ENCODE data around the gene IRF2. TPM values are rescaled to one million over a fixed set of nuclear protein-coding genes. Genes with fewer than 3 reads are reported as not detected.

Gene IRF2
- 10 to 100 TPM; 35.3 to 68.0 TPM for total RNA-seq

GRCh38 chr4:184474263-184475095, at the start of gene IRF2:
IRF2 (minus strand) TSS chr4:184474550; CDS start chr4:184429064, 45,486 bp downstream.
- H3K27me3 ChIP-seq (replicated peaks; ENCODE audit: insufficient read depth) = no peaks in the 10 kb centered on the region

GRCh38 chr4:184515606-184516005, 41.3 kb upstream of the IRF2 start:
- no peaks in the 10 kb centered on the region for H3K27me3 ChIP-seq (replicated peaks; ENCODE audit: insufficient read depth)
- no peak for DNase-seq (ENCODE audit: low spot score)
- H3K4me1 ChIP-seq (ENCODE audit: control insufficient read depth in 1 of 2, low read depth in 2 of 2) = peaks cover 0 to 9% of the 10 kb centered on the region in 2 donors
- no peaks in the 10 kb centered on the region for H3K36me3 ChIP-seq
- H3K27ac ChIP-seq = no peak overlapping the region
- no peak for TF ChIP-seq CTCF (IDR thresholded peaks at IDR 0.05)
- no peak overlapping the region for H3K4me3 ChIP-seq
- no peaks in the 10 kb centered on the region for H3K9me3 ChIP-seq
- ATAC-seq (ENCODE audit: insufficient number of reproducible peaks, low FRiP score, low read depth) = no peak

More at GRCh38 chr4:184474263-184475095, at the start of gene IRF2:
- TF ChIP-seq CTCF (IDR thresholded peaks at IDR 0.05) = no peak
- Histone ChIP-seq H3K27ac (peak within 1 kb of the TSS; percentile 96 to 97), H3K4me1 (ENCODE audit: control insufficient read depth in 1 of 2, low read depth in 2 of 2) (peaks cover 26 to 48% of the 10 kb centered on the region in 2 donors), H3K4me3 (peak within 1 kb of the TSS; percentile 98), H3K9me3 (no peaks in the 10 kb centered on the region), H3K36me3 (no peaks in the 10 kb centered on the region)
- peak; percentile 83 for ATAC-seq (ENCODE audit: insufficient number of reproducible peaks, low FRiP score, low read depth)
- DNase-seq (ENCODE audit: low spot score) = peak; percentile 92

GRCh38 chr4:184514121-184514988, 40.0 kb upstream of the IRF2 start:
- H3K36me3 ChIP-seq = no peaks in the 10 kb centered on the region
- H3K9me3 ChIP-seq = no peaks in the 10 kb centered on the region
- DNase-seq (ENCODE audit: low spot score) (no peak), ATAC-seq (ENCODE audit: insufficient number of reproducible peaks, low FRiP score, low read depth) (peak; percentile 74)
- H3K4me3 ChIP-seq = peak overlapping the region; percentile 38
- H3K27me3 ChIP-seq (replicated peaks; ENCODE audit: insufficient read depth) = no peaks in the 10 kb centered on the region
- H3K27ac ChIP-seq = peak overlapping the region in 1 of 2 donors; percentile 38
- peaks cover 0 to 9% of the 10 kb centered on the region in 2 donors for H3K4me1 ChIP-seq (ENCODE audit: control insufficient read depth in 1 of 2, low read depth in 2 of 2)
- TF ChIP-seq CTCF (IDR thresholded peaks at IDR 0.05) = no peak

GRCh38 chr4:184513802-184514120, 39.4 kb upstream of the IRF2 start:
- TF ChIP-seq CTCF (IDR thresholded peaks at IDR 0.05) = no peak
- no peak for ATAC-seq (ENCODE audit: insufficient number of reproducible peaks, low FRiP score, low read depth)
- no peaks in the 10 kb centered on the region for H3K27me3 ChIP-seq (replicated peaks; ENCODE audit: insufficient read depth)
- H3K4me3 ChIP-seq = peak overlapping the region; percentile 38
- no peak for DNase-seq (ENCODE audit: low spot score)
- no peaks in the 10 kb centered on the region for H3K36me3 ChIP-seq
- H3K4me1 ChIP-seq (ENCODE audit: control insufficient read depth in 1 of 2, low read depth in 2 of 2) = peaks cover 0 to 9% of the 10 kb centered on the region in 2 donors
- H3K27ac ChIP-seq = peak overlapping the region in 1 of 2 donors; percentile 38
- no peaks in the 10 kb centered on the region for H3K9me3 ChIP-seq

GRCh38 chr4:184511156-184511555, 36.8 kb upstream of the IRF2 start:
- Histone ChIP-seq H3K27ac (no peak overlapping the region), H3K36me3 (no peaks in the 10 kb centered on the region), H3K4me3 (no peak overlapping the region), H3K27me3 (replicated peaks; ENCODE audit: insufficient read depth) (no peaks in the 10 kb centered on the region), H3K9me3 (no peaks in the 10 kb centered on the region), H3K4me1 (ENCODE audit: control insufficient read depth in 1 of 2, low read depth in 2 of 2) (peaks cover 0 to 9% of the 10 kb centered on the region in 2 donors)
- TF ChIP-seq CTCF (IDR thresholded peaks at IDR 0.05) = no peak
- ATAC-seq (ENCODE audit: insufficient number of reproducible peaks, low FRiP score, low read depth) (no peak), DNase-seq (ENCODE audit: low spot score) (no peak)
